HepG2 (cell line): ENCODE results near the gene TPD52L2. TPM values are rescaled to one million over a fixed set of nuclear protein-coding genes. Genes with fewer than 3 reads are reported as not detected.

Source experiments
- AGO2 ChIP-seq: fragments of 200-400 bp; formaldehyde crosslinking; optimal IDR thresholded peaks from 2 replicates; pipeline ENCODE3; 2017; ENCODE audit warnings: mild to moderate bottlenecking, low read depth, low read length, moderate library complexity
- ETV5 ChIP-seq: IDR thresholded peaks from 2 replicates; pipeline ENCODE4 v1.6.1; 2018; ENCODE audit warnings: missing biosample characterization, missing genetic modification reagents, inconsistent platforms, borderline replicate concordance
- FOSL2 ChIP-seq: sonication (generic); formaldehyde crosslinking; IDR thresholded peaks from 2 replicates; pipeline ENCODE4 v1.4.0; 2020; ENCODE audit warnings: missing genetic modification reagents
- MAFF ChIP-seq: IDR thresholded peaks from 2 replicates; pipeline ENCODE4 v1.6.1; 2011; ENCODE audit warnings: low read depth, low read length, improper control_type of control experiment
- NR3C1 ChIP-seq: sonication (generic); formaldehyde crosslinking; IDR thresholded peaks from 2 replicates; pipeline ENCODE4 v1.4.0; 2020; ENCODE audit warnings: missing genetic modification reagents
- PLRG1 ChIP-seq: fragments of 450-650 bp; conservative IDR thresholded peaks from 2 replicates; pipeline ENCODE4 v1.6.1; 2016
- PTBP1 ChIP-seq: fragments of 200-400 bp; formaldehyde crosslinking; IDR thresholded peaks from 2 replicates; pipeline ENCODE4 v1.6.1; 2018; ENCODE audit warnings: low read length, low read depth; ENCODE audit not compliant: poor library complexity, severe bottlenecking
- RBFOX2 ChIP-seq: fragments of 200-400 bp; formaldehyde crosslinking; IDR thresholded peaks from 2 replicates; pipeline ENCODE4 v1.6.1; 2017; ENCODE audit warnings: low read depth, mild to moderate bottlenecking, low read length
- SIN3B ChIP-seq: fragments of 150-350 bp; IDR thresholded peaks from 2 replicates; pipeline ENCODE4 v1.6.1; 2014; ENCODE audit warnings: low read length
- ZNF383 ChIP-seq: sonication (generic); formaldehyde crosslinking; IDR thresholded peaks from 2 replicates; pipeline ENCODE4 v1.4.0; 2020; ENCODE audit warnings: missing genetic modification reagents, mild to moderate bottlenecking, borderline replicate concordance
- ZNF75D ChIP-seq: sonication (generic); formaldehyde crosslinking; IDR thresholded peaks from 2 replicates; pipeline ENCODE4 v1.8.1; 2023; ENCODE audit warnings: missing genetic modification reagents, mild to moderate bottlenecking, borderline replicate concordance
- polyA plus RNA-seq, 8 experiments: library from polyadenylated mRNA; depleted of rRNA in 3 of 8; stranded (reverse) in 7 of 8; unstranded in 1 of 8; fragments of >200 nt; fragmentation: Illumina TruSeq in 4 of 8; extraction: Trizol in 4 of 8; gene quantifications; 2 replicates each; pipeline versions ENCODE4 v1.2.1 to v1.2.3, GENCODE V29; 2011 to 2016; ENCODE audit warnings: low read depth in 4 of 8, missing spikeins in 1 of 8, mixed read lengths in 1 of 8; ENCODE audit not compliant: insufficient read depth in 1 of 8
- total RNA-seq, 5 experiments: library from RNA; depleted of rRNA; stranded (reverse); fragments of >200 nt; fragmentation: Illumina TruSeq; extraction: Trizol; gene quantifications; 2 replicates each; pipeline ENCODE4 v1.2.3, GENCODE V29; 2016; ENCODE audit warnings: low read depth in 1 of 5
- TF ChIP-seq, protein P1 (sequence below): IDR thresholded peaks from 2 replicates; pipeline ENCODE4 v1.4.0; 2020; ENCODE audit warnings: mild to moderate bottlenecking, missing genetic modification reagents
- TF ChIP-seq, protein P2 (sequence below): sonication (generic); formaldehyde crosslinking; IDR thresholded peaks from 2 replicates; pipeline ENCODE4 v1.5.1; 2020; ENCODE audit warnings: mild to moderate bottlenecking, missing genetic modification reagents, moderate library complexity

TPD52L2 gene
- total and polyA plus RNA-seq, 2 of the 13 experiments (the other 11 are each of a cell fraction or from before 2014, with no cell fraction given), result 156 to 184 TPM

DNA sequence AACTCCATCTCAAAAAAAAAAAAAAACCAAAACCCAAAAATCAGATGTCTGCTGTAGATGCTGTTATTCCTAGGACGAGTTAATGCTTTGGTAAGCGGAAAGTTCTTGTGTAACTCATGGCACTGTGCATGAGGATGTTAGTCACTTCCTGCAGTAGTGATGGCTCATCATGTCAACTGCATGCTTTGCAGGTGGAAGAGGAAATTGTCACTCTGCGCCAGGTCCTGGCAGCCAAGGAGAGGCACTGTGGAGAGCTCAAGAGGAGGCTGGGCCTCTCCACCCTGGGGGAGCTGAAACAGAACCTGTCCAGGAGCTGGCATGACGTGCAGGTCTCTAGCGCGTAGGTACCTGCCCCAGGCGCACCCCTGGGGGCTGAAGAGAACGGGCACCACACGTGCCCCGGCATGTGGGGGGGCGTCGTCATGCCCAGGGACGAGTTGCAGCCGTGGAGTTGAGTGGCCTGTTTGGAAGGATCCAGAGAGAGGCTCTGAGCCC, 8.5 kb downstream of the TPD52L2 start (continued):
- TF ChIP-seq, protein P1, sequence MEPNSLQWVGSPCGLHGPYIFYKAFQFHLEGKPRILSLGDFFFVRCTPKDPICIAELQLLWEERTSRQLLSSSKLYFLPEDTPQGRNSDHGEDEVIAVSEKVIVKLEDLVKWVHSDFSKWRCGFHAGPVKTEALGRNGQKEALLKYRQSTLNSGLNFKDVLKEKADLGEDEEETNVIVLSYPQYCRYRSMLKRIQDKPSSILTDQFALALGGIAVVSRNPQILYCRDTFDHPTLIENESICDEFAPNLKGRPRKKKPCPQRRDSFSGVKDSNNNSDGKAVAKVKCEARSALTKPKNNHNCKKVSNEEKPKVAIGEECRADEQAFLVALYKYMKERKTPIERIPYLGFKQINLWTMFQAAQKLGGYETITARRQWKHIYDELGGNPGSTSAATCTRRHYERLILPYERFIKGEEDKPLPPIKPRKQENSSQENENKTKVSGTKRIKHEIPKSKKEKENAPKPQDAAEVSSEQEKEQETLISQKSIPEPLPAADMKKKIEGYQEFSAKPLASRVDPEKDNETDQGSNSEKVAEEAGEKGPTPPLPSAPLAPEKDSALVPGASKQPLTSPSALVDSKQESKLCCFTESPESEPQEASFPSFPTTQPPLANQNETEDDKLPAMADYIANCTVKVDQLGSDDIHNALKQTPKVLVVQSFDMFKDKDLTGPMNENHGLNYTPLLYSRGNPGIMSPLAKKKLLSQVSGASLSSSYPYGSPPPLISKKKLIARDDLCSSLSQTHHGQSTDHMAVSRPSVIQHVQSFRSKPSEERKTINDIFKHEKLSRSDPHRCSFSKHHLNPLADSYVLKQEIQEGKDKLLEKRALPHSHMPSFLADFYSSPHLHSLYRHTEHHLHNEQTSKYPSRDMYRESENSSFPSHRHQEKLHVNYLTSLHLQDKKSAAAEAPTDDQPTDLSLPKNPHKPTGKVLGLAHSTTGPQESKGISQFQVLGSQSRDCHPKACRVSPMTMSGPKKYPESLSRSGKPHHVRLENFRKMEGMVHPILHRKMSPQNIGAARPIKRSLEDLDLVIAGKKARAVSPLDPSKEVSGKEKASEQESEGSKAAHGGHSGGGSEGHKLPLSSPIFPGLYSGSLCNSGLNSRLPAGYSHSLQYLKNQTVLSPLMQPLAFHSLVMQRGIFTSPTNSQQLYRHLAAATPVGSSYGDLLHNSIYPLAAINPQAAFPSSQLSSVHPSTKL (CRISPR knock-in tag), result no peak
- peak; percentile 88 for TF ChIP-seq AGO2
- TF ChIP-seq FOSL2 (CRISPR knock-in tag), result peak; percentile 58; the same call in 1 of the 2 replicates
- TF ChIP-seq ETV5 (CRISPR knock-in tag), result 0 out of 2 replicates have a peak, but pooled peaks have one; percentile 31
- TF ChIP-seq ZNF383 (CRISPR knock-in tag), result no peak
- no peak for TF ChIP-seq PLRG1
- peak; percentile 70 for TF ChIP-seq RBFOX2
- TF ChIP-seq SIN3B, result no peak
- peak; percentile 80 for TF ChIP-seq MAFF
- TF ChIP-seq PTBP1, result no peak
- TF ChIP-seq ZNF75D (CRISPR knock-in tag), result no peak
- TF ChIP-seq NR3C1, result no peak
- TF ChIP-seq, protein P2, sequence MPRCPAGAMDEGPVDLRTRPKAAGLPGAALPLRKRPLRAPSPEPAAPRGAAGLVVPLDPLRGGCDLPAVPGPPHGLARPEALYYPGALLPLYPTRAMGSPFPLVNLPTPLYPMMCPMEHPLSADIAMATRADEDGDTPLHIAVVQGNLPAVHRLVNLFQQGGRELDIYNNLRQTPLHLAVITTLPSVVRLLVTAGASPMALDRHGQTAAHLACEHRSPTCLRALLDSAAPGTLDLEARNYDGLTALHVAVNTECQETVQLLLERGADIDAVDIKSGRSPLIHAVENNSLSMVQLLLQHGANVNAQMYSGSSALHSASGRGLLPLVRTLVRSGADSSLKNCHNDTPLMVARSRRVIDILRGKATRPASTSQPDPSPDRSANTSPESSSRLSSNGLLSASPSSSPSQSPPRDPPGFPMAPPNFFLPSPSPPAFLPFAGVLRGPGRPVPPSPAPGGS (CRISPR knock-in tag), result 0 out of 2 replicates have a peak, but pooled peaks have one; percentile 60
